Measurements from ENCODE around the gene WHRN. TPM values are rescaled to one million over a fixed set of nuclear protein-coding genes. Genes with fewer than 3 reads are reported as not detected.

WHRN gene
- total and polyA plus RNA-seq, 2 experiments from 2014 or later = 8.3 to 8.9 TPM

- TF ChIP-seq ZNF462 (CRISPR knock-in tag; IDR thresholded peaks at IDR 0.05) = no peak
Measured at GRCh38 chr9:114461468-114461867, 43.8 kb downstream of the WHRN start (continued).

- no peak for DNase-seq (ENCODE audit: low spot score)
Measured at GRCh38 chr9:114460513-114461199, 44.6 kb downstream of the WHRN start.

More at GRCh38 chr9:114460513-114461199, 44.6 kb downstream of the WHRN start:
- Histone ChIP-seq H3F3A (replicated peaks; ENCODE audit: low read depth) (no peaks in the 10 kb centered on the region), H3K79me2 (replicated peaks; ENCODE audit: insufficient read depth) (no peaks in the 10 kb centered on the region), H3K27ac (ENCODE audit: low read depth) (no peak overlapping the region), H2AFZ (no peak overlapping the region), H3K36me3 (ENCODE audit: insufficient read depth) (no peaks in the 10 kb centered on the region), H3K4me3 (no peak overlapping the region), H3K9me2 (ENCODE audit: insufficient read depth) (no peaks in the 10 kb centered on the region), H3K4me1 (ENCODE audit: insufficient read depth) (peaks cover 16% of the 10 kb centered on the region), H3K4me2 (peak overlapping the region; percentile 3; the same call in 1 of the 2 replicates), H4K20me1 (replicated peaks; ENCODE audit: insufficient read depth) (no peaks in the 10 kb centered on the region; the same call in 1 of the 2 replicates), H3K27me3 (ENCODE audit: insufficient read depth) (no peaks in the 10 kb centered on the region)
- peak; percentile 75 for ATAC-seq
- Mint-ChIP-seq H3K36me3 (ENCODE audit: low read depth) (no peaks in the 10 kb centered on the region), H3K4me3 (no peak overlapping the region; the same call in 2 of the 3 replicates), H3K27me3 (ENCODE audit: insufficient read depth, low read depth, poor library complexity) (peaks cover 3% of the 10 kb centered on the region), H3K27ac (0 out of 2 replicates have a peak overlapping the region, but pooled peaks have one; percentile 30), H3K9me3 (no peaks in the 10 kb centered on the region), H3K4me1 (peaks cover 20% of the 10 kb centered on the region)
- no peak for TF ChIP-seq REST (IDR thresholded peaks at IDR 0.05; ENCODE audit: unreplicated experiment)
- TF ChIP-seq CTCF (conservative IDR thresholded peaks at IDR 0.05; ENCODE audit: low read depth in 2 of 2) = no peak

Data from GM23338 (cell line).